H9 (cell line): ENCODE data around the gene TSC2. TPM values are rescaled to one million over a fixed set of nuclear protein-coding genes. Genes with fewer than 3 reads are reported as not detected.

Experiments
- DNase-seq: peaks from one replicate; pipeline ENCODE4 v3.0.0-alpha.2; 2017
- H2AFZ ChIP-seq: one replicate; pipeline ENCODE4 v1.6.1; 2013; ENCODE audit warnings: mild to moderate bottlenecking, low read length, control low read depth, moderate library complexity
- H2AK5ac ChIP-seq: 2 replicates; pipeline ENCODE4 v1.6.1; 2013; ENCODE audit warnings: low read length, control low read depth, mixed read lengths; ENCODE audit not compliant: insufficient read length
- H2BK120ac ChIP-seq: one replicate; pipeline ENCODE4 v1.6.1; 2013; ENCODE audit warnings: low read depth, mild to moderate bottlenecking, low read length, control low read depth, inconsistent platforms; ENCODE audit not compliant: poor library complexity, severe bottlenecking
- H2BK12ac ChIP-seq: 2 replicates; pipeline ENCODE4 v1.6.1; 2013; ENCODE audit warnings: low read length, control low read depth, mixed read lengths, low read depth; ENCODE audit not compliant: insufficient read length
- H2BK15ac ChIP-seq: 2 replicates; pipeline ENCODE4 v1.6.1; 2013; ENCODE audit warnings: low read depth, low read length, control low read depth
- H2BK20ac ChIP-seq: one replicate; pipeline ENCODE4 v1.6.1; 2013; ENCODE audit warnings: low read depth, mild to moderate bottlenecking, low read length, control low read depth, inconsistent platforms; ENCODE audit not compliant: poor library complexity, severe bottlenecking
- H2BK5ac ChIP-seq: 2 replicates; pipeline ENCODE4 v1.6.1; 2013; ENCODE audit warnings: low read length, control low read depth, mixed read lengths; ENCODE audit not compliant: insufficient read length
- H3K14ac ChIP-seq: 2 replicates; pipeline ENCODE4 v1.6.1; 2013; ENCODE audit warnings: low read length, control low read depth; ENCODE audit not compliant: insufficient read depth
- H3K18ac ChIP-seq: 2 replicates; pipeline ENCODE4 v1.6.1; 2013; ENCODE audit warnings: low read depth, mild to moderate bottlenecking, mixed read lengths, low read length, control low read depth; ENCODE audit not compliant: insufficient read length
- H3K23ac ChIP-seq: 2 replicates; pipeline ENCODE4 v1.6.1; 2013; ENCODE audit warnings: low read length, control low read depth, mixed read lengths, low read depth; ENCODE audit not compliant: insufficient read length
- H3K23me2 ChIP-seq: 2 replicates; pipeline ENCODE4 v1.6.1; 2013; ENCODE audit warnings: low read depth, mild to moderate bottlenecking, mixed read lengths, low read length, control low read depth; ENCODE audit not compliant: insufficient read length, poor library complexity, severe bottlenecking
- H3K27ac ChIP-seq: 2 replicates; pipeline ENCODE4 v1.5.1; 2013; ENCODE audit warnings: low read length, control low read depth, mixed read lengths, low read depth; ENCODE audit not compliant: insufficient read length
- H3K27me3 ChIP-seq: 2 replicates; pipeline ENCODE4 v1.6.1; 2013; ENCODE audit warnings: low read length, control low read depth, inconsistent platforms; ENCODE audit not compliant: insufficient read depth
- H3K4ac ChIP-seq: 2 replicates; pipeline ENCODE4 v1.6.1; 2013; ENCODE audit warnings: low read depth, mild to moderate bottlenecking, control low read depth, inconsistent platforms, low read length, moderate library complexity
- H3K4me1 ChIP-seq: 2 replicates; pipeline ENCODE4 v1.6.1; 2013; ENCODE audit warnings: low read length, control low read depth, inconsistent platforms; ENCODE audit not compliant: insufficient read depth
- H3K4me2 ChIP-seq: 2 replicates; pipeline ENCODE4 v1.6.1; 2013; ENCODE audit warnings: low read length, control low read depth, mixed read lengths; ENCODE audit not compliant: insufficient read length, insufficient read depth
- H3K56ac ChIP-seq: 2 replicates; pipeline ENCODE4 v1.6.1; 2013; ENCODE audit warnings: low read depth, mild to moderate bottlenecking, mixed read lengths, low read length, control low read depth; ENCODE audit not compliant: insufficient read length
- H3K79me1 ChIP-seq: 2 replicates; pipeline ENCODE4 v1.6.1; 2013; ENCODE audit warnings: low read depth, mild to moderate bottlenecking, moderate library complexity, low read length, control low read depth, inconsistent platforms; ENCODE audit not compliant: insufficient read depth, poor library complexity, severe bottlenecking
- H3K79me2 ChIP-seq: 2 replicates; pipeline ENCODE4 v1.6.1; 2013; ENCODE audit warnings: low read length, control low read depth, inconsistent platforms; ENCODE audit not compliant: insufficient read depth
- H3K9ac ChIP-seq: 2 replicates; pipeline ENCODE4 v1.6.1; 2013; ENCODE audit warnings: low read length, control low read depth, mixed read lengths; ENCODE audit not compliant: insufficient read length; ENCODE audit errors: extremely low read depth
- H3K9me3 ChIP-seq: one replicate; pipeline ENCODE4 v1.6.1; 2013; ENCODE audit warnings: low read depth, low read length, inconsistent platforms; ENCODE audit not compliant: control insufficient read depth
- H3T11ph ChIP-seq: one replicate; pipeline ENCODE4 v1.6.1; 2013; ENCODE audit warnings: mild to moderate bottlenecking, low read length, control low read depth, inconsistent platforms
- H4K20me1 ChIP-seq: one replicate; pipeline ENCODE4 v1.6.1; 2013; ENCODE audit not compliant: control insufficient read depth, insufficient read length, insufficient read depth
- H4K5ac ChIP-seq: 2 replicates; pipeline ENCODE4 v1.6.1; 2013; ENCODE audit warnings: low read depth, mild to moderate bottlenecking, mixed read lengths, low read length, control low read depth; ENCODE audit not compliant: insufficient read length
- H4K8ac ChIP-seq: replicated peaks from 2 replicates; pipeline ENCODE4 v1.6.1; 2013; ENCODE audit warnings: low read length, control low read depth, mixed read lengths, low read depth; ENCODE audit not compliant: insufficient read length
- H4K91ac ChIP-seq: 2 replicates; pipeline ENCODE4 v1.6.1; 2013; ENCODE audit warnings: low read depth, mild to moderate bottlenecking, moderate library complexity, mixed read lengths, low read length, control low read depth; ENCODE audit not compliant: insufficient read length
- H3K27ac Mint-ChIP-seq, 3 experiments: 2 replicates in 2 of 3; 3 replicates in 1 of 3; pipeline ENCODE4 v1.8.0; 2020 to 2021; ENCODE audit warnings: mixed read lengths in 3 of 3, mild to moderate bottlenecking in 1 of 3, moderate library complexity in 1 of 3
- H3K27me3 Mint-ChIP-seq: 2 replicates; pipeline ENCODE4 v1.8.0; 2021; ENCODE audit warnings: low read depth, mild to moderate bottlenecking, moderate library complexity, mixed read lengths
- H3K36me3 Mint-ChIP-seq, 3 experiments: 2 replicates in 2 of 3; 3 replicates in 1 of 3; pipeline ENCODE4 v1.8.0; 2020 to 2021; ENCODE audit warnings: low read depth in 3 of 3, mixed read lengths in 3 of 3; ENCODE audit not compliant: insufficient read depth in 1 of 3
- H3K4me1 Mint-ChIP-seq, 2 experiments: 2 replicates each; pipeline ENCODE4 v1.8.0; 2020; ENCODE audit warnings: mixed read lengths in 2 of 2
- H3K4me3 Mint-ChIP-seq, 2 experiments: 2 replicates in 1 of 2; 3 replicates in 1 of 2; pipeline ENCODE4 v1.8.0; 2020 to 2021; ENCODE audit warnings: mild to moderate bottlenecking in 2 of 2, mixed read lengths in 2 of 2, moderate library complexity in 1 of 2
- H3K9me3 Mint-ChIP-seq, 2 experiments: 2 replicates in 1 of 2; 3 replicates in 1 of 2; pipeline ENCODE4 v1.8.0; 2020; ENCODE audit warnings: mild to moderate bottlenecking in 2 of 2, mixed read lengths in 2 of 2, moderate library complexity in 1 of 2
- WGBS: extraction: QIAGEN DNeasy Blood & Tissue Kit; methylation state at CpG from one replicate; pipeline ENCODE4 v1.1.7; 2013; ENCODE audit warnings: missing lambda C conversion rate, low lambda C conversion rate, mixed read lengths; ENCODE audit not compliant: insufficient read length; ENCODE audit errors: extremely low coverage; 5-methylcytosine and 5-hydroxymethylcytosine counted together
- total RNA-seq: library from RNA; stranded (reverse); gene quantifications from 2 replicates; pipeline ENCODE4 v1.2.1, GENCODE V29; 2021
- TF ChIP-seq, protein P1 (sequence below): fragments of 200-600 bp; sonication (generic); conservative IDR thresholded peaks from 3 replicates; pipeline ENCODE4 v1.8.0; 2021; ENCODE audit warnings: antibody characterized with exemption, mild to moderate bottlenecking

TSC2 gene
- total RNA-seq, 1 experiment from 2014 or later, result 122 TPM

DNA sequence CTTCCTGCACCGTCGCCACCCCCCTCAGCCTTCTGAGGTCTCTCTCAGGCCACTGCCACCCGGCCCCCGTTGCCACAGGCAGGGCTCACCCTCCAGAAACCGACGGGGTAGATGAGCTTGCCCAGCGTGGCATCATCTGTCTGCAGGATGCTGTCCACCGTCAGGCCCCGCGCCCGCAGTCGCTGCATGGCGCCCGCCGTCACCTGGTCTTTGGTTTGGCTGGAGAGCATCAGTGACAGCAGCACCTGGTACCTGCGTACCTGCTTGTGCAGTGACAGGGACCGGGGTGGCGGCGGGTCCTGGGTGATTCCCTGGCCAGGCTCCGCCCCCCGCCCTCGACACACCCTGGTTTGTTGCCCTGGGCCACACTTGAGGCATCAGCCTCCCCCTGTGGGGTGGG lies 3.2 kb upstream of the TSC2 start:
- Histone ChIP-seq H3K56ac (no peak overlapping the region), H2BK12ac (no peak overlapping the region), H2BK20ac (no peak overlapping the region), H3K23ac (no peak overlapping the region), H2BK5ac (no peak overlapping the region), H3K4me1 (0 out of 2 replicates have a peak, but pooled peaks cover 3% of the 10 kb centered on the region), H3K9me3 (no peaks in the 10 kb centered on the region), H2AFZ (no peak overlapping the region), H3K18ac (no peak overlapping the region), H4K8ac (no peak overlapping the region), H3K9ac (no peak overlapping the region), H3K4me2 (no peak overlapping the region), H2BK120ac (no peak overlapping the region), H3K79me2 (no peaks in the 10 kb centered on the region), H2AK5ac (no peak overlapping the region), H4K91ac (no peak overlapping the region), H3K27me3 (no peaks in the 10 kb centered on the region), H3K4ac (no peak overlapping the region), H2BK15ac (no peak overlapping the region), H3T11ph (no peak overlapping the region), H3K23me2 (peaks cover 11% of the 10 kb centered on the region), H3K14ac (no peak overlapping the region), H3K27ac (no peak overlapping the region), H3K79me1 (no peaks in the 10 kb centered on the region), H4K5ac (no peak overlapping the region), H4K20me1 (no peaks in the 10 kb centered on the region)
- TF ChIP-seq, protein P1, sequence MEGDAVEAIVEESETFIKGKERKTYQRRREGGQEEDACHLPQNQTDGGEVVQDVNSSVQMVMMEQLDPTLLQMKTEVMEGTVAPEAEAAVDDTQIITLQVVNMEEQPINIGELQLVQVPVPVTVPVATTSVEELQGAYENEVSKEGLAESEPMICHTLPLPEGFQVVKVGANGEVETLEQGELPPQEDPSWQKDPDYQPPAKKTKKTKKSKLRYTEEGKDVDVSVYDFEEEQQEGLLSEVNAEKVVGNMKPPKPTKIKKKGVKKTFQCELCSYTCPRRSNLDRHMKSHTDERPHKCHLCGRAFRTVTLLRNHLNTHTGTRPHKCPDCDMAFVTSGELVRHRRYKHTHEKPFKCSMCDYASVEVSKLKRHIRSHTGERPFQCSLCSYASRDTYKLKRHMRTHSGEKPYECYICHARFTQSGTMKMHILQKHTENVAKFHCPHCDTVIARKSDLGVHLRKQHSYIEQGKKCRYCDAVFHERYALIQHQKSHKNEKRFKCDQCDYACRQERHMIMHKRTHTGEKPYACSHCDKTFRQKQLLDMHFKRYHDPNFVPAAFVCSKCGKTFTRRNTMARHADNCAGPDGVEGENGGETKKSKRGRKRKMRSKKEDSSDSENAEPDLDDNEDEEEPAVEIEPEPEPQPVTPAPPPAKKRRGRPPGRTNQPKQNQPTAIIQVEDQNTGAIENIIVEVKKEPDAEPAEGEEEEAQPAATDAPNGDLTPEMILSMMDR, result no peak
- no peak for DNase-seq
- H3K27ac Mint-ChIP-seq, result no peak overlapping the region
- no peaks in the 10 kb centered on the region for H3K9me3 Mint-ChIP-seq
- no peaks in the 10 kb centered on the region for H3K27me3 Mint-ChIP-seq
- peaks cover 11 to 18% of the 10 kb centered on the region in 2 experiments for H3K4me1 Mint-ChIP-seq
- H3K36me3 Mint-ChIP-seq, result peaks cover 2 to 5% (median 4%) of the 10 kb centered on the region in 3 experiments; a peak in 4 of 7 replicates
- no CpG with 5 or more reads among the region's 22 CpGs for WGBS
- H3K4me3 Mint-ChIP-seq, result no peak overlapping the region
